HEK293 (cell line): ENCODE results near the gene ARPC1A.

Experiments used
- ZNF132 ChIP-seq: fragments of 450-650 bp; formaldehyde crosslinking; IDR thresholded peaks from 2 replicates; pipeline ENCODE4 v1.5.1; 2017; ENCODE audit warnings: missing biosample characterization, missing genetic modification characterization, borderline replicate concordance
- ZNF311 ChIP-seq: fragments of 450-650 bp; formaldehyde crosslinking; IDR thresholded peaks from 2 replicates; pipeline ENCODE4 v1.5.1; 2017; ENCODE audit warnings: missing biosample characterization, missing genetic modification characterization, borderline replicate concordance
- ZNF423 ChIP-seq: fragments of 450-650 bp; formaldehyde crosslinking; IDR thresholded peaks from 2 replicates; pipeline ENCODE4 v1.5.1; 2016; ENCODE audit warnings: missing biosample characterization, missing genetic modification characterization
- TF ChIP-seq, protein P1 (sequence below): fragments of 450-650 bp; formaldehyde crosslinking; IDR thresholded peaks from 2 replicates; pipeline ENCODE4 v1.5.1; 2016; ENCODE audit warnings: missing biosample characterization, missing genetic modification characterization
- TF ChIP-seq, protein P2 (sequence below): fragments of 450-650 bp; formaldehyde crosslinking; IDR thresholded peaks from 2 replicates; pipeline ENCODE4 v1.5.1; 2016; ENCODE audit warnings: missing biosample characterization, missing genetic modification characterization

DNA sequence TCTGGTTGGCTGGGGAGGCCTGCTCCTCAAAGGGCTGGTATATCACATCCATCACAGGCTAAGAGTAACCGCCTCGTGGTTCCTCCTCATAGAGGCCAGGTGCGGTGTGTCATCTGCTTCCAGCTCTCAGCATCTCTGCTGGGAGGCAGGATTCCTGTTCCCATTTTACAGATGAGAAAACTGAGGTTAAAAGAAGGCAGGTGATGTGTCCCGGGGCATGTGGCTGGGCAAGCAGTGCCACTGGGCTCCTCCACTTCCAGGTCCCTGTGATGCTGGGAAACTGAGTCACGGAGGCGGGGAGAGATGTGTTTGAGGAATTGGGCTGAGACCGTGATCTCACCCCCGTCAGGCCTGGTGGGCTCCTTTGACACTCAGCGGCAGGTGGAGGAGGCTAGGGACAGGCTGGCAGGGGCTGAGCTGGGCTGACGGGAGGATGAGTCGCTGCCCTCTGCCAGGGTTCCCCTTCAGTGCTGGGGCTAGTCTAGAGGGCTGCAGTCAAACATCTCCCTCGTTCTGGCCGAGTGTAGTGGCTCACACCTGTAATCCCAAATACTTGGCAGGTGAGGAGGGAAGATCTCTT, 58.2 kb downstream of the ARPC1A start:
- TF ChIP-seq, protein P1, sequence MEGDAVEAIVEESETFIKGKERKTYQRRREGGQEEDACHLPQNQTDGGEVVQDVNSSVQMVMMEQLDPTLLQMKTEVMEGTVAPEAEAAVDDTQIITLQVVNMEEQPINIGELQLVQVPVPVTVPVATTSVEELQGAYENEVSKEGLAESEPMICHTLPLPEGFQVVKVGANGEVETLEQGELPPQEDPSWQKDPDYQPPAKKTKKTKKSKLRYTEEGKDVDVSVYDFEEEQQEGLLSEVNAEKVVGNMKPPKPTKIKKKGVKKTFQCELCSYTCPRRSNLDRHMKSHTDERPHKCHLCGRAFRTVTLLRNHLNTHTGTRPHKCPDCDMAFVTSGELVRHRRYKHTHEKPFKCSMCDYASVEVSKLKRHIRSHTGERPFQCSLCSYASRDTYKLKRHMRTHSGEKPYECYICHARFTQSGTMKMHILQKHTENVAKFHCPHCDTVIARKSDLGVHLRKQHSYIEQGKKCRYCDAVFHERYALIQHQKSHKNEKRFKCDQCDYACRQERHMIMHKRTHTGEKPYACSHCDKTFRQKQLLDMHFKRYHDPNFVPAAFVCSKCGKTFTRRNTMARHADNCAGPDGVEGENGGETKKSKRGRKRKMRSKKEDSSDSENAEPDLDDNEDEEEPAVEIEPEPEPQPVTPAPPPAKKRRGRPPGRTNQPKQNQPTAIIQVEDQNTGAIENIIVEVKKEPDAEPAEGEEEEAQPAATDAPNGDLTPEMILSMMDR (tag by site-specific recombination): no peak
- TF ChIP-seq ZNF423 (no peak), ZNF132 (tag by site-specific recombination) (no peak), ZNF311 (no peak)
- TF ChIP-seq, protein P2, sequence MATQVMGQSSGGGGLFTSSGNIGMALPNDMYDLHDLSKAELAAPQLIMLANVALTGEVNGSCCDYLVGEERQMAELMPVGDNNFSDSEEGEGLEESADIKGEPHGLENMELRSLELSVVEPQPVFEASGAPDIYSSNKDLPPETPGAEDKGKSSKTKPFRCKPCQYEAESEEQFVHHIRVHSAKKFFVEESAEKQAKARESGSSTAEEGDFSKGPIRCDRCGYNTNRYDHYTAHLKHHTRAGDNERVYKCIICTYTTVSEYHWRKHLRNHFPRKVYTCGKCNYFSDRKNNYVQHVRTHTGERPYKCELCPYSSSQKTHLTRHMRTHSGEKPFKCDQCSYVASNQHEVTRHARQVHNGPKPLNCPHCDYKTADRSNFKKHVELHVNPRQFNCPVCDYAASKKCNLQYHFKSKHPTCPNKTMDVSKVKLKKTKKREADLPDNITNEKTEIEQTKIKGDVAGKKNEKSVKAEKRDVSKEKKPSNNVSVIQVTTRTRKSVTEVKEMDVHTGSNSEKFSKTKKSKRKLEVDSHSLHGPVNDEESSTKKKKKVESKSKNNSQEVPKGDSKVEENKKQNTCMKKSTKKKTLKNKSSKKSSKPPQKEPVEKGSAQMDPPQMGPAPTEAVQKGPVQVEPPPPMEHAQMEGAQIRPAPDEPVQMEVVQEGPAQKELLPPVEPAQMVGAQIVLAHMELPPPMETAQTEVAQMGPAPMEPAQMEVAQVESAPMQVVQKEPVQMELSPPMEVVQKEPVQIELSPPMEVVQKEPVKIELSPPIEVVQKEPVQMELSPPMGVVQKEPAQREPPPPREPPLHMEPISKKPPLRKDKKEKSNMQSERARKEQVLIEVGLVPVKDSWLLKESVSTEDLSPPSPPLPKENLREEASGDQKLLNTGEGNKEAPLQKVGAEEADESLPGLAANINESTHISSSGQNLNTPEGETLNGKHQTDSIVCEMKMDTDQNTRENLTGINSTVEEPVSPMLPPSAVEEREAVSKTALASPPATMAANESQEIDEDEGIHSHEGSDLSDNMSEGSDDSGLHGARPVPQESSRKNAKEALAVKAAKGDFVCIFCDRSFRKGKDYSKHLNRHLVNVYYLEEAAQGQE (tag by site-specific recombination): no peak
